GM23248 (cell line): ENCODE results near the gene PHF21B. TPM values are rescaled to one million over a fixed set of nuclear protein-coding genes. Genes with fewer than 3 reads are reported as not detected.

Experiments
- DNase-seq: peaks from one replicate; pipeline ENCODE4 v3.0.0-alpha.2; 2015
- H2AFZ ChIP-seq: fragments of 200-600 bp; sonication (generic); 2 replicates; pipeline ENCODE4 v1.6.1; 2016; ENCODE audit warnings: antibody characterized with exemption
- H3F3A ChIP-seq: fragments of 200-600 bp; sonication (generic); 2 replicates; pipeline ENCODE4 v1.6.1; 2016; ENCODE audit warnings: mild to moderate bottlenecking, antibody characterized with exemption, mixed run types; ENCODE audit not compliant: insufficient read depth
- H3K27ac ChIP-seq: fragments of 200-600 bp; sonication (generic); 2 replicates; pipeline ENCODE4 v1.5.1; 2016; ENCODE audit warnings: mild to moderate bottlenecking
- H3K27me3 ChIP-seq: fragments of 200-600 bp; sonication (generic); replicated peaks from 2 replicates; pipeline ENCODE4 v1.6.1; 2016; ENCODE audit warnings: mild to moderate bottlenecking; ENCODE audit not compliant: insufficient read depth
- H3K36me3 ChIP-seq: fragments of 200-600 bp; sonication (generic); 2 replicates; pipeline ENCODE4 v1.6.1; 2016; ENCODE audit warnings: low read depth, mild to moderate bottlenecking
- H3K4me1 ChIP-seq: fragments of 200-600 bp; sonication (generic); 2 replicates; pipeline ENCODE4 v1.6.1; 2016; ENCODE audit warnings: mild to moderate bottlenecking; ENCODE audit not compliant: insufficient read depth
- H3K4me2 ChIP-seq: fragments of 200-600 bp; sonication (generic); one replicate; pipeline ENCODE4 v1.6.1; 2016; ENCODE audit warnings: mild to moderate bottlenecking; ENCODE audit not compliant: unreplicated experiment
- H3K4me3 ChIP-seq: fragments of 200-600 bp; sonication (generic); 2 replicates; pipeline ENCODE4 v1.5.1; 2016; ENCODE audit warnings: mild to moderate bottlenecking
- H3K79me2 ChIP-seq: fragments of 200-600 bp; sonication (generic); 2 replicates; pipeline ENCODE4 v1.6.1; 2016; ENCODE audit warnings: mild to moderate bottlenecking; ENCODE audit not compliant: insufficient read depth
- H3K9ac ChIP-seq: fragments of 200-600 bp; sonication (generic); 2 replicates; pipeline ENCODE4 v1.6.1; 2016; ENCODE audit warnings: mild to moderate bottlenecking
- H3K9me2 ChIP-seq: fragments of 200-600 bp; sonication (generic); 2 replicates; pipeline ENCODE4 v1.6.1; 2016; ENCODE audit warnings: mixed run types, mild to moderate bottlenecking, moderate library complexity; ENCODE audit not compliant: insufficient read depth
- H3K9me3 ChIP-seq: fragments of 200-600 bp; sonication (generic); one replicate; pipeline ENCODE4 v1.6.1; 2017; ENCODE audit warnings: low read depth
- H4K20me1 ChIP-seq: fragments of 200-600 bp; sonication (generic); 2 replicates; pipeline ENCODE4 v1.6.0; 2016; ENCODE audit not compliant: insufficient read depth
- EZH2 ChIP-seq: fragments of 200-600 bp; sonication (generic); IDR thresholded peaks from 2 replicates; pipeline ENCODE4 v1.6.1; 2018; ENCODE audit warnings: antibody characterized with exemption, mild to moderate bottlenecking; ENCODE audit not compliant: insufficient read depth, poor library complexity, severe bottlenecking
- EZH2phosphoT487 ChIP-seq: fragments of 200-600 bp; sonication (generic); IDR thresholded peaks from 2 replicates; pipeline ENCODE4 v1.6.1; 2018; ENCODE audit warnings: antibody characterized with exemption, moderate library complexity, mild to moderate bottlenecking, low read depth; ENCODE audit not compliant: insufficient read depth
- WGBS, 2 experiments: methylation state at CpG; one replicate each; pipeline ENCODE4 v1.1.6; 2015 to 2017; ENCODE audit warnings: low lambda C conversion rate in 2 of 2, low coverage in 1 of 2; ENCODE audit errors: missing lambda C conversion rate in 2 of 2; 5-methylcytosine and 5-hydroxymethylcytosine counted together
- in situ Hi-C: fragments of 300-500 bp; cut with MboI; formaldehyde crosslinking; loops from 2 replicates; pipeline ENCODE4 v1.15.0; 2020
- polyA plus RNA-seq: library from polyadenylated mRNA; unstranded; fragments of >200 nt; fragmentation: Nextera tagmentation; extraction: Ambion mirVana; gene quantifications from 2 replicates; pipeline ENCODE4 v1.2.1, GENCODE V29; 2016
- total RNA-seq: library from RNA; depleted of rRNA; stranded (reverse); fragments of >200 nt; shearing (Covaris generic); gene quantifications from 2 replicates; pipeline ENCODE4 v1.2.3, GENCODE V29; 2014

The PHF21B gene
- total and polyA plus RNA-seq, 2 experiments from 2014 or later = not detected

- in situ Hi-C loops = no loop called here
- H2AFZ ChIP-seq = peak overlapping the region; percentile 60
- H3K4me2 ChIP-seq = peak overlapping the region; percentile 82
- H3K9me3 ChIP-seq = no peaks in the 10 kb centered on the region
- no peak for DNase-seq
- H3K36me3 ChIP-seq = no peaks in the 10 kb centered on the region
- TF ChIP-seq EZH2phosphoT487 = no peak
- peak; percentile 76 for TF ChIP-seq EZH2
- H3K9ac ChIP-seq = no peak overlapping the region
- H3K27me3 ChIP-seq = peaks cover 66% of the 10 kb centered on the region
- no peaks in the 10 kb centered on the region for H3K79me2 ChIP-seq
- H3K9me2 ChIP-seq = no peaks in the 10 kb centered on the region
- 1 to 3% methylated on average over 17 of the region's 17 CpGs for WGBS, 2 experiments
- H3K4me3 ChIP-seq = peak overlapping the region; percentile 68
- no peaks in the 10 kb centered on the region for H3K4me1 ChIP-seq
- peaks cover 9% of the 10 kb centered on the region for H3F3A ChIP-seq
- H4K20me1 ChIP-seq = no peaks in the 10 kb centered on the region
- H3K27ac ChIP-seq = no peak overlapping the region
Observed at GRCh38 chr22:45010532-45010900, 711 bp upstream of the PHF21B start.

- Histone ChIP-seq H3K27me3 (peaks cover 66% of the 10 kb centered on the region), H4K20me1 (no peaks in the 10 kb centered on the region), H2AFZ (no peak overlapping the region), H3K9ac (no peak overlapping the region), H3K4me1 (no peaks in the 10 kb centered on the region), H3K9me3 (no peaks in the 10 kb centered on the region), H3K79me2 (no peaks in the 10 kb centered on the region), H3K9me2 (no peaks in the 10 kb centered on the region), H3K4me3 (peak overlapping the region; percentile 37), H3K36me3 (no peaks in the 10 kb centered on the region), H3K27ac (no peak overlapping the region), H3F3A (peaks cover 9% of the 10 kb centered on the region), H3K4me2 (no peak overlapping the region)
- 3 to 4% methylated on average over 31 to 78 of the region's 90 CpGs for WGBS, 2 experiments
- TF ChIP-seq EZH2phosphoT487 = no peak
- peak; percentile 86 for TF ChIP-seq EZH2
- in situ Hi-C loops = no loop called here
- peak; percentile 32 for DNase-seq
Observed at GRCh38 chr22:45008751-45009605, 827 bp downstream of the PHF21B start.

GRCh38 chr22:45008186-45008681 is 1.6 kb downstream of the PHF21B start:
- Histone ChIP-seq H3K27ac (no peak overlapping the region), H3K27me3 (peaks cover 71% of the 10 kb centered on the region), H3K4me2 (peak overlapping the region; percentile 73), H3K9me3 (no peaks in the 10 kb centered on the region), H4K20me1 (no peaks in the 10 kb centered on the region), H3K9ac (no peak overlapping the region), H3K4me3 (peak overlapping the region; percentile 48), H3F3A (peaks cover 9% of the 10 kb centered on the region), H3K4me1 (no peaks in the 10 kb centered on the region), H3K36me3 (no peaks in the 10 kb centered on the region), H3K79me2 (no peaks in the 10 kb centered on the region), H3K9me2 (no peaks in the 10 kb centered on the region), H2AFZ (no peak overlapping the region)
- TF ChIP-seq EZH2 (no peak), EZH2phosphoT487 (no peak)
- DNase-seq = peak; percentile 18
- WGBS, 2 experiments = 1 to 2% methylated on average over 27 to 42 of the region's 46 CpGs
- in situ Hi-C loops = no loop called here

- Histone ChIP-seq H2AFZ (no peak overlapping the region), H3K9ac (no peak overlapping the region), H3K4me2 (peak overlapping the region; percentile 73), H3K9me3 (no peaks in the 10 kb centered on the region), H4K20me1 (no peaks in the 10 kb centered on the region), H3K4me3 (peak overlapping the region; percentile 48), H3K9me2 (no peaks in the 10 kb centered on the region), H3F3A (peaks cover 9% of the 10 kb centered on the region), H3K4me1 (no peaks in the 10 kb centered on the region), H3K27me3 (peaks cover 70% of the 10 kb centered on the region), H3K36me3 (no peaks in the 10 kb centered on the region), H3K27ac (no peak overlapping the region), H3K79me2 (no peaks in the 10 kb centered on the region)
- 0 out of 2 replicates have a peak, but pooled peaks have one; percentile 60 for TF ChIP-seq EZH2phosphoT487
- peak; percentile 59 for TF ChIP-seq EZH2
- in situ Hi-C loops = no loop called here
- 0 to 2% methylated on average over 10 to 89 of the region's 90 CpGs for WGBS, 2 experiments
- peak; percentile 43 for DNase-seq
Observed at GRCh38 chr22:45007391-45008185, 2.2 kb downstream of the PHF21B start.
